Lower leg skin (tissue), 4 donors: ENCODE measurements around the gene QPRT. TPM values are rescaled to one million over a fixed set of nuclear protein-coding genes. Genes with fewer than 3 reads are reported as not detected.
"Not testable (repeated sequence)": the region's sequence is repeated elsewhere in the genome, so short reads cannot be mapped to it uniquely, and the experiment has no call there.

ENCODE experiments used
- DNase-seq, 2 donors: peaks; one replicate each; pipeline ENCODE4 v3.0.0-alpha.2; 2019; ENCODE audit warnings: low spot score in 2 of 2
- H3K4me3 ChIP-seq: fragments of 200-600 bp; sonication (generic); 2 replicates; pipeline ENCODE4 v1.5.1; 2017; ENCODE audit warnings: mild to moderate bottlenecking, low read depth; ENCODE audit not compliant: poor library complexity, severe bottlenecking
- POLR2A ChIP-seq, 2 donors: fragments of 450-650 bp; IDR thresholded peaks; one replicate each; pipeline ENCODE4 v1.6.1; 2016 to 2017; ENCODE audit warnings: antibody characterized with exemption in 2 of 2, mild to moderate bottlenecking in 1 of 2, moderate library complexity in 1 of 2
- WGBS, 2 donors: methylation state at CpG; one replicate each; pipeline ENCODE4 v1.1.5; 2018; 5-methylcytosine and 5-hydroxymethylcytosine counted together
- intact Hi-C: fragments of 100-400 bp; cut with DNase I; formaldehyde crosslinking; loops from one replicate; pipeline ENCODE4 v1.15.0; 2023; ENCODE audit warnings: low total_unique reads
- total RNA-seq, 4 donors: library from RNA; depleted of rRNA; stranded (reverse); fragments of >200 nt; gene quantifications; one replicate each; pipeline ENCODE4 v1.1.0, GENCODE V29; 2016
- TF ChIP-seq, protein P1 (sequence below), 3 donors: fragments of 450-650 bp; IDR thresholded peaks; one replicate each; pipeline ENCODE4 v1.5.1; 2016; ENCODE audit warnings: antibody characterized with exemption in 3 of 3, mild to moderate bottlenecking in 3 of 3, moderate library complexity in 2 of 3

QPRT gene
- total RNA-seq, 4 donors from 2014 or later = 1.9 to 3.6 (median 2.7) TPM

DNA sequence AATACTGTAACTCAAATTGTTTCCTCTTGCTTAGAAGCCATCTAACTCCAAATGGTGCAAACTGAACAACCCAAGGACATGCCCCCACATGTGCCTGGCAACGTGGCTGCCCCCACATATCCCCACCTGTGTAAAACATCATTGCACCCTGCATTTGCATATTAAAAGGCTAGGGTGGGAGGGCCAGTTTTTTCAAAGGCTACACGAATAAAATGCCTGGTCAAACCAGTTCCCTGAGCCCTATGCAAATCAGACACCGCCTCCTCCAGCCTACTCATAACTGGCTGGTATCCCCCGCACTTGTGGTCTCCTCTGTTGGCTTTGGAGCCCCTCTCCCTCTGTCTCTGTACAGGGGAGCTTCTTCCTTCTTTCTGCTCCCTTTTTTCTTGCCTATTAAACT lies 40.1 kb downstream of the QPRT start:
- no peak for DNase-seq
- intact Hi-C loops = no loop called here
- no peak overlapping the region for H3K4me3 ChIP-seq
- WGBS, 2 donors = 33 to 36% methylated on average over 4 of the region's 4 CpGs
- TF ChIP-seq, protein P1, sequence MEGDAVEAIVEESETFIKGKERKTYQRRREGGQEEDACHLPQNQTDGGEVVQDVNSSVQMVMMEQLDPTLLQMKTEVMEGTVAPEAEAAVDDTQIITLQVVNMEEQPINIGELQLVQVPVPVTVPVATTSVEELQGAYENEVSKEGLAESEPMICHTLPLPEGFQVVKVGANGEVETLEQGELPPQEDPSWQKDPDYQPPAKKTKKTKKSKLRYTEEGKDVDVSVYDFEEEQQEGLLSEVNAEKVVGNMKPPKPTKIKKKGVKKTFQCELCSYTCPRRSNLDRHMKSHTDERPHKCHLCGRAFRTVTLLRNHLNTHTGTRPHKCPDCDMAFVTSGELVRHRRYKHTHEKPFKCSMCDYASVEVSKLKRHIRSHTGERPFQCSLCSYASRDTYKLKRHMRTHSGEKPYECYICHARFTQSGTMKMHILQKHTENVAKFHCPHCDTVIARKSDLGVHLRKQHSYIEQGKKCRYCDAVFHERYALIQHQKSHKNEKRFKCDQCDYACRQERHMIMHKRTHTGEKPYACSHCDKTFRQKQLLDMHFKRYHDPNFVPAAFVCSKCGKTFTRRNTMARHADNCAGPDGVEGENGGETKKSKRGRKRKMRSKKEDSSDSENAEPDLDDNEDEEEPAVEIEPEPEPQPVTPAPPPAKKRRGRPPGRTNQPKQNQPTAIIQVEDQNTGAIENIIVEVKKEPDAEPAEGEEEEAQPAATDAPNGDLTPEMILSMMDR (IDR thresholded peaks at IDR 0.05) = no peak
- TF ChIP-seq POLR2A (IDR thresholded peaks at IDR 0.05) = no peak

DNA sequence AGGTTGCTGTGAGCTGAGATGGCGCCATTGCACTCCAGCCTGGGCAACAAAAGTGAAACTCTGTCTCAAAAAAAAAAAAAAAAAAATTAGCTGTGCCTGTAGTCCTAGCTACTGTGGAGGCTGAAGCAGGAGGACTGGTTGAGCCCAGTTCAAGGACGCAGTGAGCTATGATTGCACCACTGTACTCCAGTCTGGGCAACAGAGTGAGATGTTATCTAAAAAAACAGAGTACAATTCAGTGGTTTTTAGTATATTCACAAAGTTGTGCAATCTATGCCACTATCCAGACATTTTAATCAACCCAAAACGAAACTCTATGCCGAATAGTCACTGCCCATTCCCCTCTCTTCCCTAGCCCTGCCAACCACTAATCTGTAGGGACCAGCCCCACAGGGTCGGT lies 41.7 kb downstream of the QPRT start:
- no peak for DNase-seq
- TF ChIP-seq, protein P1 (IDR thresholded peaks at IDR 0.05) = no peak
- TF ChIP-seq POLR2A (IDR thresholded peaks at IDR 0.05) = no peak
- intact Hi-C loops = no loop called here
- no peak overlapping the region for H3K4me3 ChIP-seq
- 75 to 84% methylated on average over 5 of the region's 5 CpGs for WGBS, 2 donors

DNA sequence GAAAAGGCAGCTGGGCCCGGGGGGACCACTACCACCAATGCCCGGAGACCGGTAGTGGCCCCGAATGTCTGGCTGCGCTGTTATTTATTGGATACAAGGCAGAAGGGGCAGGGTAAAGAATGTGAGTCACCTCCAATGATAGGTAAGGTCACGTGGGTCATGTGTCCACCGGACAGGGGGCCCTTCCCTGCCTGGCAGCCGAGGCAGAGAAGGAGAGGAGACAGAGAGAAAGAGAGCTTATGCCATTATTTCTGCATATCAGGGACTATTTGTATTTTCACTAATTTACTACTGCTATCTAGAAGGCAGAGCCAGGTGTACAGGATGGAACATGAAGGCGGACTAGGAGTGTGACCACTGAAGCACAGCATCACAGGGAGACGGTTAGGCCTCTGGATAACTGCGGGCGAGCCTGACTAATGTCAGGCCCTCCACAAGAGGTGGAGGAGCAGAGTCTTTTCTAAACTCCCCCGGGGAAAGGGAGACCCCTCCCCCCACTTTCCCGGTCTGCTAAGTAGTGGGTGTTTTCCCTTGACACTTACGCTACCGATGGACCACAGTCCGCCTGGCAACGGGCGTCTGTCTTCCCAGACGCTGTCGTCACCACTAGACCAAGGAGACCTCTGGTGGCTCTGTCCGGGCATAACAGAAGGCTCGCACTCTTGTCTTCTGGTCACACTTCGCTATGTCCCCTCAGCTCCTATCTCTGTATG lies 42.3 kb downstream of the QPRT start:
- WGBS, 2 donors = 45 to 53% methylated on average over 19 to 24 of the region's 24 CpGs
- intact Hi-C loops, H3K4me3 ChIP-seq: not testable (repeated sequence)
- DNase-seq = peak; percentile 50 to 87

DNA sequence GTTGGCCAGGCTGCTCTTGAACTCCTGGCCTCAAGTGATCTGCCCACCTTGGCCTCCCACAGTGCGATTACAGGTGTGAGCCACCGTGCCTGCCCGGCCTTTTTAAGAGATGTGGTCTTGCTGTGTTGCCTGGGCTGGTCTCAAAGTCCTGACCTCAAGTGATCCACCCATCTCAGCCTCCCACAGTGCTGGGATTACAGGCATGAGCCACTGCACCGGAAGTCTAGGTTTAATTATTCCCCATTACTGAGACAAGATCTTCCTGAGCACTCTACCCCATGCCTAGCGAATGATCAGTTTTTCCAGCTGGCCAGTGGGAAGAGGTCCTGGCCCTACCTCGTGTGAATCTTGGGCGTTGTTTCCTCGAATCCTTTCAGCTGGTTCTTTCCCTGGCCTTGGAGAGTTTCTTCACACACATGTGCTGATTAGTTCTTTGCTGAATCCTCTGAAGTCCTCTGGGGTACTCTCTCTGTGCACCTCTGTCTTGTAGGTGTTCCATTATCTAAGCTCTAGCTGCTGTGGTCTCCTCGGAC lies 47.9 kb downstream of the QPRT start:
- intact Hi-C loops = no loop called here
- 77 to 81% methylated on average over 9 of the region's 9 CpGs for WGBS, 2 donors
- TF ChIP-seq, protein P1 (IDR thresholded peaks at IDR 0.05) = no peak
- no peak for TF ChIP-seq POLR2A (IDR thresholded peaks at IDR 0.05)
- no peak overlapping the region for H3K4me3 ChIP-seq
- DNase-seq = no peak

DNA sequence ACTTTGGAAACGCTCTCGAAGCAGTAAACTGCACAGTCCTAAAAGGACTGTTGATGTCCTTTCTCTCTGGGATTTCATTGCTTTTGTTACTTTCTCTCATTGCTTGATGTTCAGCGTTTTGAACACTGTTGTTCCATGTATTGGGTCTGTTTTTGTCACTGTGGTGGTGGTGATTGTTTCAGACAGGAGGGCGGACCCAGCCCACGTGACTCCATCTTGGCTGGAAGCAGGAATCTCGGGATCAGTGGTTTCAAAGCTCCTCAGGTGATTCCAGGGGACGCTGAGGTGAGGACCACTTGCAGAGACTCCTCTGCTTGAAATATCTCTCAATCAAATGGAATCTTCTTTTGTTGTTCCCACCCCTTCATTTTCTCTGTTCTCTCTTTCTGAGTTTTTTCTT lies 48.5 kb downstream of the QPRT start:
- no peak for TF ChIP-seq POLR2A (IDR thresholded peaks at IDR 0.05)
- TF ChIP-seq, protein P1 (IDR thresholded peaks at IDR 0.05) = no peak
- 75 to 81% methylated on average over 7 of the region's 7 CpGs for WGBS, 2 donors
- H3K4me3 ChIP-seq = no peak overlapping the region
- DNase-seq = no peak
- intact Hi-C loops = no loop called here

DNA sequence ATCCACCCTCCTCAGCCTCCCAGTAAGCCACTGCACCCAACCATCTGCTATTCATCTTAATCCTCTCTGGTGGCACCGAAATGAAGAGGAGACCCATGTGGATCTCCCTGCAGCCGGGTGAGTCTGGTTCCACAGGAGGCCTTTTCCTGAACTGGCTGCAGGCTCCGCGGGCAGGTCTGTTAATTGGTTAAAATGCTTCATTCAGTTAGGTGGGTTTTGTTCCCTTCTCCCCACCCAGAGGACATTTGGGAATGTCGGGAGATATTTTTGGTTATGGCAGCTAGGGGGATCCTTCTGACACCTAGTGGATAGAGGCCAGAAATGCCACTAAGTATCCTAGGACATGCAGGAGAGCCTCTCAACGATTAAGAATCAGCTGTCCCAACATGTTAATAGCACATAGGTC lies 50.1 kb downstream of the QPRT start:
- H3K4me3 ChIP-seq = no peak overlapping the region
- WGBS, 2 donors = 15 to 41% methylated on average over 6 of the region's 6 CpGs
- TF ChIP-seq, protein P1 (IDR thresholded peaks at IDR 0.05) = no peak
- no peak for TF ChIP-seq POLR2A (IDR thresholded peaks at IDR 0.05)
- DNase-seq = no peak
- intact Hi-C loops = no loop called here
